A549 treated with RU486 at 1 μM for 4 hours (cell line): ENCODE data around the gene STK40. TPM values are rescaled to one million over a fixed set of nuclear protein-coding genes. Genes with fewer than 3 reads are reported as not detected.

Experiments
- total RNA-seq: library from RNA; stranded (reverse); fragments of 200-300 nt; extraction: Qiagen RNA extraction; gene quantifications from 5 replicates; pipeline ENCODE4 v1.2.3, GENCODE V29; 2022; ENCODE audit warnings: low read depth

Gene STK40, protein sequence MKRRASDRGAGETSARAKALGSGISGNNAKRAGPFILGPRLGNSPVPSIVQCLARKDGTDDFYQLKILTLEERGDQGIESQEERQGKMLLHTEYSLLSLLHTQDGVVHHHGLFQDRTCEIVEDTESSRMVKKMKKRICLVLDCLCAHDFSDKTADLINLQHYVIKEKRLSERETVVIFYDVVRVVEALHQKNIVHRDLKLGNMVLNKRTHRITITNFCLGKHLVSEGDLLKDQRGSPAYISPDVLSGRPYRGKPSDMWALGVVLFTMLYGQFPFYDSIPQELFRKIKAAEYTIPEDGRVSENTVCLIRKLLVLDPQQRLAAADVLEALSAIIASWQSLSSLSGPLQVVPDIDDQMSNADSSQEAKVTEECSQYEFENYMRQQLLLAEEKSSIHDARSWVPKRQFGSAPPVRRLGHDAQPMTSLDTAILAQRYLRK
- 6.8 to 11.5 TPM (median 10.1 TPM) in 5 replicates for total RNA-seq

DNA sequence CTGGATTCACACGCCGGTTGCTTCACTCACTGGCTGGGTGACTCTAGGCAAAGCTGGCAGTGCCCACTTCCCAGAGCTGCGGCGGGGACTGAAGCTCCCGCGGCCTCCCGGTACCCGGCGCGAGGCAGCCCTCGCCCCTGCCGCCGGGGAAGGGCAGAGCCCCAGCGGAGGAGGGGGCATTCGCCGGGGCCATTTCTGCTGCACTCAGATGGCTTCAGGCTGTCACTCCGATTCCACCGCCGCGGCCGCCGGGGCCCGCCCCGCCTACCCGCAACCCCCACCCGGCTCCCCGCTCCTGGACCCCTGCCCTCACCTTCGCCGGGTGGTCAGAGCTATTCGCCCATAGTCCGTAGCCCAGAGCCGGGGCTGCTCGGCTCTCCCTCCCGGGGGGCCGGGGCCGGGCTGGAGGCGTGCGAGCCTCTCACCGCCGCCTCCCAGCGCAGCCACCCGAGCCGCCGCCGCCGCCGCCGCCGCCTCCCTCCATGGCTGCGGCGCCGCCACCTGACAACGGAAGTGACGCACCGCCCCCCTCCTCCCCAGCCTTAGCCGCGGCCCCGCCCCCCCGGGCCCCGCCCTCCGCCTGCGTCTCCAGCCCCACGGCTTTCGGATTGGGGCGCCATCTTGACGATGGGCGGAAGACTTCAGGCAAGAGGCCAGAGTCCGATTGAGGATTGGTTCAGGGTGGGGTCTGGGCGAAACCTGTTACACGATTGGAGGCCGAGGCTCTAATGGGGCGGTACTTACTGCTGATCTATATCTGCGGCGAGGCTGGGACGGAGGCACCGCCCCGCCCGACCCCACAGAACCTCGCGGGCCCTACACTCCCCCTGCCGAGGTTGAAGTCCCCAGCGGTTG is at the start of gene STK40:
TSS of gene STK40 (minus strand) at position 515 of the 855 bp plus-strand sequence. CDS start 24,592 bp downstream, outside the sequence.

DNA sequence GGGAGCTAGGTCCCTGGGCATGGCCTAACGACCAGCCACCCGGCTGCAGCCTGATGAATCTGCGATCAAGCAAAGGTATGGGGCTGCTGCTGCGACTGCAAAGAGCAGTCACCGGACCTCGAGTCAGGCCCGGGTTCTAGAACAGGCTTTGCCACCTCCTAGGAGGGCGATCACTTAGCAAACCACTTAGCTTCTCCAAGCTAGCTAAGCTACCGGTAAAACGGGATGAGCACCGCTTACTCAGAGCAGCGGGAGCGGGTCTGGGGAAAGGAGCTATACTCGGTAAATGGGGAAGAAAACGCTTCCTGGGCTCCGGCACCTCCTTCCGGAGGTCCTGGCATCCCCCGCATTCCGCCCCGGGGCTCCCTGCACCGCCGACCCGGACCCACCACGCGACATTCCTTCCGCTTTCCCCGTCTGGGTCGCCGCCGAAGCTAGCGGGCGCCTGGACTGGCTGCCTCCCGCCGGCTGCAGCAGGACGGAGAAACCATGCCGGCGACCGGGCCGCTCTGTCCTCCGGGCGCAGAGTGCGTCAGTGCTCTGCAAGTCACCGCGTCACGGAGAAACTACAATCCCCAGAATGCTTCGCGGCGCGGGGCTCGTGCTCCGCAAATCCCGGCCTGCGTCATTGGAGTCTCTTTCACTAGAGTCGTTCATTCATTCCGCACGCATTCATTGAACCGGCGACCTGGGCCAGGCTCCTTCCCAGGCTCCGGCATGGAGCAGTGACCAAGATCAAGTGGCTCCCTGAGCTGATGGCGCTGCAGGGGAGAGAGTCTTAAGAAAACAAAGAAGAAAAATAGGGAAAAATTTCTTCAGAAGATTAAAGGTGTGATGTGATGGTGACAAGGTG is 11.9 kb upstream of the STK40 start, which contains the start of gene LSM10:
TSS of gene LSM10 (minus strand) at position 531 of the 853 bp plus-strand sequence. CDS start 3,779 bp downstream, outside the sequence.

DNA sequence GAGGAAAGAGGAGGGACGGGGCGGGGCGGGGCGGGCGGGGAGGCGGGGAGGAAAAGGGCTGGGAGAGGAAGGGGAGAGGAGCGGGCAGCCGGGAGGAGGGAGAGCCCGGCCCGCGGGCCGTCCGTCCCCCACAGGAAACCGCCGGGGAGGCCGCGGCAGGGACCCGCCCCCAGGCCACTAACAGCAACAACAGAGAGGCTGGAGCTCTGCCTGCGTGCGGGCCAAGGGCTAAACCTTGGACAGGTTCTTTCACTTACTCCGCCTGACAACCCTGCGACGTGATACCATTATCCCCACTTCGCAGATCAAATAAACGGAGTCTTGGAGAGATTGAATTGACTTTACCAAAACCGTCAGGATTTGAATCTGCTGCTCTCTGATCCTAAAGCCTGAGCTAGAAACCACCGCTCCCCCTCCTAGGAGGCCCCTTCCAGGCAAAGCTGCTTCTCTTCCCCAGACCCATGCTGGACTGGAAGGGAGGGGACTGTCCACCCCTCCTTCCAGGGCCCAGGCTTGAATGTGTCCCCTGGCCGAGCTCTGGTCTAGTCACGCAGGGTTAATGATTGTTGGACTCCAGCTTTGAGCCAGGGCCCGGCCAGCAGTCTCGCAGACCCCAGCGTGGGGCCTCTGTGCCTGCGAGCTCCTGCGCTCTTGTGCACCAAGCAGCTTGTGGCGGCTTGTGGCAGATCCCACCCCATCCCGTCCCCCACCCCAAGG is 61.9 kb downstream of the STK40 start, which contains the start of gene EVA1B:
TSS of gene EVA1B (minus strand) at position 10 of the 717 bp plus-strand sequence. CDS start 608 bp downstream, outside the sequence.

DNA sequence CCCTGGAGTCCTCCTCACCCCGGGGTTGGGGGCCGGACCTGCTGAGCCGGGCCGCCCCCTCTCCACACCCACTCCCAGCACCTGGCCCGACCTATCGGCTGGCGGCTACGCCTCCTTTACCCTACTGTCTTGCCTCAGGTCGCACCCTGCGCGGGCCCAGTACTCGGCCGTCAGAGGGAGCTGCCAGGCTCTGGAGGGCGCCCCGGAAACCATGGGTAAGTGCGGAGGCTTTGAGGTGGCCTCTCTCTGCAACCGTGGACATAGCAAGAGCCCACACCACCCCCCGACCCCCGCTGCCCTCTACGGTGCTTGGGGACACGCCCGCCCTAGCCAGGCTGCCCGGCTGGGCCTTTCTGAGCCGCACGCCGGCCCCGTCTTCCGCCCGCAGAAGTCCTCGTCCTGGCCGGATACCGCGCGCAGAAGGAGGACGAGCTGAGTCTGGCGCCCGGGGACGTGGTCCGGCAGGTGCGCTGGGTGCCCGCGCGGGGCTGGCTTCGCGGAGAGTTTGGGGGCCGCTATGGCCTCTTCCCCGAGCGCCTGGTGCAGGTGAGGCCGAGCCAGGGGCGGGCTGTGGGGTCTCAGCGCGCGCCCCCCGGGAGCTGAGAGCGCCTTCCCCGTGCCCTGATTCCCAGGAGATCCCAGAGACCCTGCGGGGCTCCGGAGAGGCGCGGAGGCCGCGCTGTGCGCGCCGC is 79.4 kb downstream of the STK40 start, which contains the start of gene SH3D21:
TSS of gene SH3D21 (plus strand) at position 159 of the 692 bp plus-strand sequence. CDS start at position 212, 53 bp downstream.

Other genes with a start within 250 kb of the STK40 start
- 72.4 to 89.8 TPM (median 76.6 TPM) in 5 replicates for gene TRAPPC3, start 236.4 kb downstream of the STK40 start, total RNA-seq
- 109 to 154 TPM (median 121 TPM) in 5 replicates for gene MAP7D1, start 229.8 kb downstream of the STK40 start, total RNA-seq
- 54.3 to 73.4 TPM (median 57.4 TPM) in 5 replicates for gene THRAP3, start 161.5 kb downstream of the STK40 start, total RNA-seq
- gene SH3D21, start 79.6 kb downstream of the STK40 start, total RNA-seq, result 1.7 to 2.6 TPM (median 2.0 TPM) in 5 replicates
- gene EVA1B, start 62.3 kb downstream of the STK40 start, total RNA-seq, result 8.4 to 21.8 TPM (median 20.0 TPM) in 5 replicates
- gene LSM10, start 12.0 kb upstream of the STK40 start, total RNA-seq, result 36.9 to 52.4 TPM (median 46.4 TPM) in 5 replicates
- gene OSCP1, start 64.5 kb upstream of the STK40 start, total RNA-seq, result 5.5 to 7.0 TPM (median 6.1 TPM) in 5 replicates
- gene MRPS15, start 78.5 kb upstream of the STK40 start, total RNA-seq, result 77.0 to 98.3 TPM (median 83.0 TPM) in 5 replicates
- not detected in 5 replicates for gene CSF3R, start 97.0 kb upstream of the STK40 start, total RNA-seq